LHCN-M2 (cell line): ENCODE results near the gene CNTNAP2. TPM values are rescaled to one million over a fixed set of nuclear protein-coding genes. Genes with fewer than 3 reads are reported as not detected.

ENCODE experiments used
- DNase-seq: peaks from one replicate; pipeline ENCODE4 v3.0.0-alpha.2; 2012; ENCODE audit warnings: low read depth
- total RNA-seq: library from RNA; depleted of rRNA; stranded (reverse); fragments of >200 nt; gene quantifications from 2 replicates; pipeline ENCODE4 v1.2.3, GENCODE V29; 2014

Gene CNTNAP2
- total RNA-seq, 1 experiment from 2014 or later = not detected

DNA sequence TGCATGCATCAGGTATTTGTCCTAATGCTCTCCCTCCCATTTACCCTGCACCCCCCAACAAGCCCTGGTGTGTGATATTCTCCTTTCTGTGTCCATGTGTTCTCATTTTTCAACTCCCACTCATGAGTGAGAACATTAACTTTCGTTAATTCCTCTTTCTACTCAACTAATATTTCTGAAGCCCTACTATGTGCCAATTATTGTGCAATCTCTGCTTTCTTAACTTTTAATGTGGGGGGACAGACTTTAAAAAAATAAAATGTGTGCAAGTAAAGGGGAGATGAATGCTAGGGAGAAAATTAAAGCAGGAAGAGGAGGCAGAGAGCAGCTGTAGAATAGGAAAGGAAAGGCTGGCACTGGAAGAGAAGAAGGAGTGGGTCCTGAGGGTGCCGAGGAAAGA, 1520.0 kb downstream of the CNTNAP2 start:
- DNase-seq = no peak

DNA sequence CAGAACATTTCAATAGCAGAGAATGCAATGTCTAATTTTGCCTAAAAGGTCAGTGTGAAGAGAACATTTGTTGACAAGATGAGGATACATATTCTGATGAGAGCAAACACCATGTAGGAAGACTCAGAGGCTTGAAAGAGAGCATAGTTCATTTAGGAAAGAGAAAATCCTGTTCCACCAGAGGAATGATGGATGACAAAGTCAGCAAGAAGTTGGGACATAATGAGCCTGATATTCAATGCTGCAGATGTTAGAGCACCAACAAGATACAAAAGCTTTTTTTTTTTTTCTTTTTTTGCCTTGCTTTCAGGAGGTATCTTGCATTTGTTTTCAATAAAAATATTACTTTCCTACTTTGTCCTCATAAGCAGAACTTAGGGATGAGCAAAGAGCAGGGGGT, 1522.0 kb downstream of the CNTNAP2 start:
- DNase-seq = no peak

DNA sequence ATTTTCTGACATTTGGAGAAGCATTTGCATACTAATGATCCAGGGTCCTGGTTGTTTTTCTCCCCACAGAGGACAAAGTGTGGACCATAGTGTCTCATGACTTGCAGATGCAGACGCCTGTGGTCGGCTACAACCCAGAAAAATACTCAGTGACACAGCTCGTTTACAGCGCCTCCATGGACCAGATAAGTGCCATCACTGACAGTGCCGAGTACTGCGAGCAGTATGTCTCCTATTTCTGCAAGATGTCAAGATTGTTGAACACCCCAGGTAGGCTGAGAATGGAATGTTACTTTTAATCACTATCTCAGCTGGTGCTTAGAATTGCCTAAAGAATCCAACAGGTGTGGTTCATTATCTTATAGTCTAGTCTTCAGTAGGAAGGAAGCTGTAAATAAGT, 1522.4 kb downstream of the CNTNAP2 start:
- DNase-seq = no peak

DNA sequence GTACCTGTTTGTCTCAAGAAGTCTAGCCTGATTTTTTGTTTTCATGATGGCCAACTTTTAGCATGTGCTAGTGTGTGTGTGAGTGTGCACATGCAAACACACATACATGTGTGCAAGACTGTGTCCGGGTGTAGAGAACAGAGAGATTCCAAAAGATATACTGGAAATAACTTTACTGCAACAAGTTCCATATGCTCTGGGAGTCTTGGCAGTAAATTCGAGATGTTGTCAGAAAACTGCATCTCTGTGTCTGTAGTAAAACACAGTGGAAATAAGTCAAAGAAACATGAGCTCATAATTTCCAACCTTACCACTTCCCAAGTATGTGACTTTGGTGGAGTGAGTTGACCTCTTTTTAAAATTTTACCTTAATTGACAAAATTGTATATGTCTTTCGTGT, 1523.2 kb downstream of the CNTNAP2 start:
- DNase-seq = no peak

DNA sequence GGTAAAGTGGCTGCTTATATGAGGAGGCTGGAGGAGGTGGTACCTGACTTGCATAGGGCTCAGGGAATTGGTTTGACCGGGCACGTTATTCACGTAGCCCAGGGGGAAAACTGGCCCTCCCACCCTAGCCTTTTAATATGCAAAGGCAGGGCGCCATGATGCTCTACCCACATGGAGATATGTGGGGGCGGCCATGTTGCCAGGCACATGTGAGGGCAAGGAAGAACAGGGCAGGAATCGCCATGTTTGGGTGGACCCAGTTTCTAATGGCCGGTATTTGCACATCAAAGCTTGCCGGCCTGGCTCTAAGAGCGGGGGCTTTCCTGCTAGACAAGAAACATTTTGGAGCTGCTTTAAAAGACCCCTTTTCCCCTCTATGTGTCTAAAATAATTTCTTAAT, 1524.2 kb downstream of the CNTNAP2 start:
- no peak for DNase-seq

DNA sequence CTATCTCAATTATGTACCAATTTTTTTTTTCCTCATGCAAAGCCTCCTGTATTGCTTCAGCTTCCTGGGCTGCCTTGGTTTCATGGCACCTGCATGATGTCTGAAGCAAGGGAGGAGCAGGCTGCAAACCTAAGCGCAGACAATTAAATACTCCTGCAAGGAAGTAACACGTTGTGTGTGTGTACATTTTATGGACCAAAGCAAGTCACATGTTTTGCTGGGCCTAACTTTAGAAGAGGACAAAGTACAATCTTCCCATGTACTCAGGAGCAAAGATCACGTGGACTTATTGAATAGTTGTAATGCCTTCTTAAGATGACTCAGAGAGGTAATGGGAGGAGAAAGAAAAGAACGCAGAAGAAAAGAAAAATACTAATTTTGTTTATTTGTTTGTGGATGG, 1530.0 kb downstream of the CNTNAP2 start:
- DNase-seq = no peak

DNA sequence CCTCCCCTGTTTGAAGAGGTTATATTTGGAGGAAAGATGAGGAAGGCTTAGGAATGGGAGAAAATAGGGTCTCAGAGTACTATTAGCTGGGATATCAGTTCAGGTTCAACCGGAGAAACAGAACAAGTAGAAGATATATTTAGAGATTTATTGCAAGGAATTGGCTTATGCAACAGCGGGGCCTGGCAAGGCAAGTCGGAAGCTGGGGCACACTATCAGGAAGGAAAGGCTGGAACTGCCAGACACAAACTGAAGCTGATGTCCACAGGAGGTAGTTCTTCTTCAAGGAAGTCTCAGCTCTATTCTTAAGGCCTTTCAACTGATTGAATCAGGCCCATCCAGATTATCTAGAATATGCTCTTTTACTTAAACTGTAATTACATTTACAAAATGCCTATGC, 1534.4 kb downstream of the CNTNAP2 start:
- DNase-seq = no peak

DNA sequence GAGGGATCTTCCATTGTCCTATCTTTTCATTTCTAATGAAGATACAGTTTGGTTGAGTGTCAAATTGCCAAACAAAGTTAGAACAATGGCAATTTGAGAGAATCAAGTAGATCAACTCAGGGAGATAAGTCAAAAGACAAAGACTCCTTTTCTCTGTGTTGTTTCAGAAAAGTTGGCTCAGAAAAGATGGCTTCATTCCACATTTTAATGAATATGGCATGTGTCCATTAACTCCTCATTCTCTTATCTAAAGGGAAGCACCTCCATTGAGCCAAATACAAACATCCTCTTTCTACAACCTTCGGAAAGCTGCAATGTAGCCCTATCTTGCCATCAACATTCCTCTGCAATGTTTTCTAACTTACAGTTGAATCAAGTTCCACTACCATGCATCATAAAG, 1535.0 kb downstream of the CNTNAP2 start:
- DNase-seq = no peak

DNA sequence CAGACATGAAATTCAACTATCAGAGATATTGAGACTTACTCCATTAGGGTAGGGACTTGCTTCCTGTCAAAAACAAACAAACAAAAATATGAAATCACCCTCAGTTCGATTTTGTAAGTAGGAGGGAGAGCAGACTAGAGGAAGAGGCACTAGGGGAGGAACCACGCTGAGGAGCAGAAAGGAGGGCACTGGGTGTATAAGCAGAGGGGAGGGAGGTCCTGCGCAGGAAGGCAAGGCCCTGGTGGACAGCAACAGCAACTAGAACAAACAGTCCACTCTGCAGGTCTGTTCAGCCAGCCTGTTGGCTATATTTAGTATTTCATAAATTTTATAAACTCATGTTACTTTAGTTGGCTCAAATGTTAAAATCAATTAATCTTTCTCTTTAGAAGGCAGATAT, 1536.9 kb downstream of the CNTNAP2 start:
- no peak for DNase-seq

DNA sequence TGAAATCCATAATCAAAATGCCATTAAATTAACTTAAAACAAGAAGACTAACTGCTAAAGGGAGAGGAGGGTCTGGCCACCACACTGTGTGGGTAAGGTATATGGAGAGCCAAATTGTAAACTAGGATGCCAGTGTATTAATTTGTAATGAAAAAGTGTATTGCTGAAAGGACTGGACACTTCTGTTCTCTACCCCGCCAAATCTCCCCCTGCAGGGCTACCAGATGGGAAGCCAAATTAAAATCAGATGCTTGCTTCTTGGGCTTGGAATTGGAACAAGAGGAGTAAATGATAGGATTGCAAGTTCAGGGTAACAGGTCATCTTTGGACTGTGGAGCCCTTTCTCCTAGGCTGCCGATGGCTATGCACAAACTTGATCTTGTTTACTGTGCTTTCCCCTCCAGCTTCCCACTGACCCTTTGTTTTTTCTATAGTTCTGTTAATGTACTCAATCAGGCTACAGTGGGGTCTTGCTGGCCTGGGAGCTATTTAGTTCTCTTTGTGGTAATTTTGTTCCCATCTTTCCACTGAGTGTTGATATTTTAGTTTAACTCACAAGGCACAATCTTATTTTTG, 1541.9 kb downstream of the CNTNAP2 start:
- DNase-seq = no peak

DNA sequence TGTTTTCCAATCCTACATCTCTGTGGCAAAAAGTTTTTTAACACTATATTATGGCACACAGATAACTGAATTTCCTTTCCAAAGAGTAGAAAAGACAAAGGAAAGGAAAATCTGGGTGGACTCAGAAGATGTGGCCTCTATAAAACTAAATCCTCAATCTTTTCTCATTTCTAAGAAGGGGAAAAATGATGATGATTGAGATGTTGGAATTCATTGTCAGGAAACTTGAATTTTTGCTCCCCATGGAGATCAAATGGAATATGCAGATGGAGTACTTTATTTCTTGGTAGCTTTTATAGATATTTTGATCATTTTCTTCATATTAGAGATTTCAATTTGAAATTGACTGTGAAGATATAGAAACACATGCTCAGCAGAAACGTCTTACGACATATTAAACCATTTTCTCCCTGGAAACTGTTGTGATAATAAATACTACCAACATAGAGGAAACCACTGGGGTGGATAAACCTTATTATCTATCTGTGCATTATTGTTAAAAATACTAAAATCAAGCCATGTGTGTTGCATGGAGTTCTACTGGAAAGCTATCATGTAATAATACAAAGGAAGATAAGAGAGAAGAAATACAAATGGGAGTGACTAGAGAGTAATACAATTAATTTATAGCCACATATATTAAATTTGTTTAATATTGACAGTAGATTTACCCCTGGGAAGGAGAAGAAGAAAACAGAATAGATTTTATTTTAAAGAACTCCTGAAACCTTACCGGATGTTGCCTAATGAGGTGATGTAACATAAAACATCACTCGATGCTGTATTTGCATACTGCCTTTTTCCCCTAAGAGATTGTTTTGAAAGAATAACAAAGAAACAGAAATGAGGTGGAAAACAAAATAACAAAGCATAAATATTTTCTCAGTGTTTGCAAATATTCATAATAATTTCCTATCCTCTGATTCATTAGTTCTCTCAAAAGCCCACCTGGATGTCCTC, 1542.7 kb downstream of the CNTNAP2 start:
- DNase-seq = no peak

DNA sequence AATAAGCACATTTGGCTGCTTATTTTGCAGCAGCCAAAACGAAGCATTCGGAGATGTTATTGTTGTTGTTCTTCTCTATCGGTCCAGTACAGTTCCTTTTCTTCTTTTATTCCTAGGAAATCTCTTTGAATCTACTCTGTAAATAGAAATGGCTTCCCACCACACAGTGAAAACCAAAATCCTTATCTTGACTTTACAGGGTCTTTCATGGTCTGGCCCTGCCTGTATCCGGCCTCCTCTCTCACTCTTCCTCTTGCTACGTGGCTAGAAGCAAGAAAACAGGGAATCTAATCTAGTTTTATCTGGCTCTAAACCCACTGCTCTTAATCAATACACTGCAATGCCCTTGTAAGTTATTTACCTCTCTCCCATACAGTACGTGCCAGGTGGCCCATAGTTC, 1547.9 kb downstream of the CNTNAP2 start:
- DNase-seq = no peak

DNA sequence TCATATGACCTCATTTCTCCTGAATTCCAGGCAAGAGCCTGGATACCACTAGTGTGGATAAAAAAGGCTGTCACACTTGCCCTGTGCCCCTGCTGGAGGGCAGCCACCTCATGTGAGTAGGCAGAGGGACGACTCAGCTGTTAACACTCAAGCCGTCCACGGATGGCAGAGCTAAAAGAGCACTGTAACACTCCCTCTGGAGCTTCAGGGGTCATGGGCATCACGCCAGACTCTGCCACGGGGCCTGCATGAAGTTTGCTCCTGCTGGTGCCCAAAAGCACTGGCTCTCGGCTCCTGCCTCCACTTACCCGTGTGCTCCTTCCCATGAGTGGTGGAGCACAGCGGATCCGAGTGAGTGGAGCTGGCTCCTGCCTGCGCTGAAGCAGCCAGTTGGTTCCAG, 1554.2 kb downstream of the CNTNAP2 start:
- DNase-seq = no peak

DNA sequence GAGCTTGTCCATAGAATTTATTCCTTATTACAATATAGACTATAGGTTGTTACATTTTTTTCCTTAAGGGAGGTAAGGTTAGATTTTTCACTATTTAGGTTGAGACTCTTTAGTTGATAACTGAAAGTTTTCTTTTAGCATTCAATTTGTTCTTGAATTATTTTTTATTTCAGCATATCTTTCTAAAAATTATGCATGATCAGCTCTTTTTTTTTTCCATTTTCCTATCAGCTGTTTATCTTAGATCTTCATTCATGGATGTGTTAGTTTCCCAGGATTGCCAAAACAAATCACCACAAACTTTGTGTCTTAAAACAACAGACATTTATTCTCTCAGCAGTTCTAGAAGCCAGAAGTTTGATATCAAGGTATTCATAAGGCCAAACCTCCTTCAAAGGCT, 1558.1 kb downstream of the CNTNAP2 start:
- no peak for DNase-seq

DNA sequence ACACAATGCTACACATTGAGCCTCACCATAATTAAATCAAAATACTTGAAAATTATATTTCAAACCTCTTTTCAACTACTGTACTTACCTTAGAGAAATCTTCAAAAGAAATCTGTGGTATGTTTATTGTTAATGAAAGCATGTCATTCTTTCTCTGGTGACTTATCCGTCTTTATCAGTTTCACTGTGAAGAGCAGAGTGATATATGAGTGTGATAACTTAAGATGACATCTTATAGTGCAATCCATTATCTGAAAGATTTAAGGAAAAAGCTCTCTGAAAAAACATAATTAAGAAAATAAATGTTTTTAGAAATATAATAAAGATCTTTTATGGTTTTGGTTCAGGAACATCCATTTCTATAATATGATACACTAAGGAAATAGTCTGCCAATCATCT, 1562.3 kb downstream of the CNTNAP2 start:
- no peak for DNase-seq

DNA sequence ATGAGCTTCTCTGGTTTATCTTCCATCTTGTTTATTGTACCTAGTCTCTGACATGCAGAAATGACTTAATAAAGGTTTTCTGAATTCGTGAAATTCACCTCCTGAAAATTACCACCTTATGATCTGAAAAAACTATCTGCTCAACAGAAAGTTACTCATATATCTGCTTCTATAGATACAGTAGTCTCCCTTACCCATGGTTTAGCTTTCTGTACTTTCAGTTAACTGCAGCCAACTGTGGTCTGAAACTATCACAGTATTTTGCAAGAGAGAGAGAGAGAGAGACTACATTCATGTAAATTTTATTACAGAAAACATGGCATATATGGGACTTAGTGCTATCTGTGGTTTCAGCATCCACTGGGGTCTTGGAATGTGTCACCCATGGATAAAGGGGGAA, 1564.9 kb downstream of the CNTNAP2 start:
- no peak for DNase-seq

DNA sequence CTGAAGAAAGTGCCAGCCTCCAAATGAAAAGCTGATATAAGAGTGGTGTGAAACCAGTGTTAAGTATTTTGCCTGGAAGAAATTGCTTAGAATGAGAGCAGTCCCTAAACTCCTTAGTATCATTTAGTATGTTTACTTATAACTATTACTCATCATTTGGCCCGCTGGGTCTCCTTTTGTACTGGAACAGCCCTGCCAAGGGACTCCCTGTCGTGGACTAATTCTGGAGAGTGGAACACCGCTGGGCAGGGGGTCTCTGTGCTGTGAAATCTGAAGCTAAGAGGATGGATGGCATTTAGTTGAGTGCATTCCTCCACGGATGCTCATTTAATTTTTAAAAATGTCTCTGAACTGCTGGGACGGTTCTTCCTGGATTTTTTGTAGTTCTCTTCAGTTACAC, 1584.1 kb downstream of the CNTNAP2 start:
- no peak for DNase-seq

DNA sequence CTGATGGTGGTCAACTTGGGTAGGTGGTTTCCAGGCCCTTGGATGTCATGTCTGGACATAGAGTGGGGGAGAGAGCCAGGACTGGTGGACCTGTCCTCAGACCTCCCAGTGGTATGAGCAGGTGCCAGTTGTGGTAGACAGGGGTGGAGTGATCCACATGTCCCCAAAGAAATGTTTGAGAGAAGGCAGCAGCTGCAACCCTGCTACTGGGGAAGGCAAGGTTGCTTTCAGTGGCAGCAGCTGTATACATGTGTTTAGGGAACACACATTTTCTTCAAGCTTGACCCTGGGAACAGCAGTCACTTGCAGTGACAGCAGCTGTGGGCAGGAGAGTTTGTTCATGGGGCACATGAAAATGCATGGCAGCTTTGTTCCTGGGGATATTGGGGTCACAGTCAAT, 1591.3 kb downstream of the CNTNAP2 start:
- no peak for DNase-seq

DNA sequence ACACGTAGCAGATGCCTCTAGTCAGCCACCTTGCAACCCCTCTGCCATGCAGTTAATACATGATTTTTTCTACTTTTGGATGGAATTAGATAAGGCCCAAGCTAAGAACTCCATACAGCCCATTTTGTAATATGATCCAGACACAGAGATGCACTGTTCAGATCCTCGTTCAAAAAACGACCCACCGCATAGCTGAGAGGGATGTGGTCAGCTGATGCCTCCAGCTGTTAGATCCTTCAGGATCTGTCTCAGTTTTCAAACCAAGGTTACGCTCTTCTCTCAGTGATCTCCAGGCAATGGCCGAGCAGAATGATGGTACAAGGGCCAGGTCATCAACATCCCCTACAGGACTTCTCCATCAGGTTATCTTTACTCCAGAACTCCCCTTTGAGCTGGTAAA, 1592.3 kb downstream of the CNTNAP2 start:
- DNase-seq = no peak

DNA sequence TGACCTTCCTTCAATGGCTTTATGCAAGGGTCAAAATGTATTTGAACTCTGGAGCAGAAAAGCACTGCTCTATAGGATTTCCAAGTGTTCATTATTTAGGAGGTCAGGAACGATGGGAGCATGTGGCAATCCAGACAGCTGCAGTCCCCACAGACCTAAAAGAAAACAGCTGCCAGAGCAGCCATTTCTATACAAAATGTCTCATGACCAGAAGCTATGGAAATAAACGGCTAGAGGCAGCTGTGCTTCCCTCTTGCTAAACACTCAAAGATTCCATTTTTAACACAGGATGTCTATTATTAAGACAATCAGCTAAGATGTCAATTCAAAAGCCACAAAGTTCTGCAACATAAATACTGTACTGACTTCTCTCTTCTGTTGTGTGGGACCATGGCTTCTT, 1594.8 kb downstream of the CNTNAP2 start:
- peak; percentile 7 for DNase-seq

DNA sequence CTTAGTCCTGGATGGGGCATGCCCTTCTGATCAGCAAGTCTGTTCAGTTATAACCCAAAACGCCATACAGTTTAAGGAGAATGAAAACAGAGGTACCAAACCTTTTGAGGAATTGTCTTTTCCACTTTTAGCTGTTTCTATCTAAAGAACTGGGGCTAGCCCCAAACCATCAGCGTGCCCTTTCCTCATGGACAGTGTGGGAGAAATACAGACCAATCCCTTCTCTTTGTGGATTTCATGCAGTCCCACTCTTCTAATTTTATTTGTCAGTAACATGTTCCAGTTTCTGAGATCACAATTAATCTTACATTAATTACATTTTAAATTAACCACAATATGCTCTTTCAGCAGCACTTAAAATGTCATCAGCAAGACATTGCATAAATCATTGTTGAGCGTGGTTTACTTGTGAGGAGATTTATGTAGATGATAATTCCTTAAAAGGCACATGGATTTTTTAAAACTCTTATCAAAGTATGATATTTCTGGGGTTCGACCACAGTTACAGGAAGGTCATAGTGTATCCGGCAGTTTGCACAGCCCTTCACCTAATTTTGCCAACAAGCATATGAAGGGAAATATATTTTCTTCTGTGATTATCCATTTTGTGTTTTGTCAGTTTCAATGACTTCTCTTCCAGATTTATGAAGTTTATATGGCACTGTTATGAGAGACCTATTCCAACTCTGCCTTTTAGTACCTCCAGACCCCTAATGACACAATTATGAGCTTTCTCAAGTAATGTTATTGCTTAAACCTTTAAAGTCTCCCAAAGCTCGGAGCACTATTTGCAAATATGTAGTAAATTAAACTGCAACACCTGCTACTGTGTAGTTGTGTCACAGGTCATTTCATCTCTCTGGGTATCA, 1605.6 kb downstream of the CNTNAP2 start:
- no peak for DNase-seq

DNA sequence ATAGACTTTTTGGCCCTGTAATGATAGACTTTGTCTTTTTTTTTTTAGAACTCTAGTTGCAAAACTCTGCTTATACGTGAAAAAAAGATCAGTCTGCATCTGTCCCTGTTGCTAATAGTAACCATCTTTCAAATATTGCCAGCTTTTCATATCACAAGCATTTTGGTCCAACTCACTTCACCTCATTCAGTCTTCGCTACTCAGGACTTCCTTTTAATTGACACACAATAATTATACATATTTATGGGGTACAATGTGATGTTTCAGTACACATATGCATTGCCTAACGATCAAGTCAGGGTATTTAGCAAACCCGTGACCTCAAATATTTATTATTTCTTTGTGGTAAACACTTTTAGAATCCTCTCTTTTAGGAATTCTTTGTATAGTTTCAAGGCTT, 1606.9 kb downstream of the CNTNAP2 start:
- no peak for DNase-seq
